HUDEP-2 (cell line): ENCODE results near the gene IRF4.

Source experiments
- DNase-seq, 76 experiments: peaks; one replicate each; lab custom pipeline; 2025; ENCODE audit not compliant: unreplicated experiment in 76 of 76; lab: John Stamatoyannopoulos, UW

Gene IRF4

DNA sequence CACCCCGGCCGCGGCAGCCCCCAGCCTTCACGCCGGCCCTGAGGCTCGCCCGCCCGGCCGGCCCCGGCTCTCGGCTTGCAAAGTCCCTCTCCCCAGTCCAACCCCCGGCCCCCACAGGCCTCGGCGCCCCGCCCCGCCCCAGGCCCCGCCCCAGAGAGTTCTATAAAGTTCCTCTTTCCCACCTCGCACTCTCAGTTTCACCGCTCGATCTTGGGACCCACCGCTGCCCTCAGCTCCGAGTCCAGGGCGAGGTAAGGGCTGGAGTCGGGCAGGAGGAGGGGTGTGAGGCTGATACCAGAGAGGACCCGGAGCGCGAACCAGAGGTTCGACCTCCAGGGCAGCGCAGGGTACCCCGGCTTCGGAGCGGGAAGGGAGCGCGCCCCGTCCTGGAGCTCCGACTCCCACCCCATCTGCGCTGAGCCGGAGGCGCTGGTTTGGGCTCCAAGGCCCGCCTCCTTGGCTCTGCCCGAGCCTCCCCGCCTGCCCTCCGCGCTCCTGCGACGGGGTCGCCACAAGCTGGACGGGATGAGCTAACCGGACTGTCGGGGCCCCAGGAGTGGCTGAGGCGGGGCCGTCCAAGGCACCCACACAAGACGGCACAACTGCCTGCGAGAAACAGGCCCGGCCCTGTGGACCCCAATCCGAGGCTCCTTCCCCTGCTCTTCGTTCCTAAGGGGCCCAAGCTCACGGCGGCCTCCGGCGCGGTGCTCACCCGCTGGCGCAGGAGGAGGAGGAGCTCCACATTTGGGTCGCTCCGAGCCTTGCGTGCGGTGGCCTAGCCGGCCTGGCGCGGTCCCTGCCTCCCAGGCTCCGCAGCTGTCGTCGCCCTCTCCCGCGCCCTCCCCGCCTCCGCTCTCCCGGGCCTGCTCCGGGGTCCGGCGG, at the start of gene IRF4:
TSS of gene IRF4 (plus strand) at position 194 of the 882 bp plus-strand sequence. CDS start 1,401 bp downstream, outside the sequence.
- no peak for DNase-seq

DNA sequence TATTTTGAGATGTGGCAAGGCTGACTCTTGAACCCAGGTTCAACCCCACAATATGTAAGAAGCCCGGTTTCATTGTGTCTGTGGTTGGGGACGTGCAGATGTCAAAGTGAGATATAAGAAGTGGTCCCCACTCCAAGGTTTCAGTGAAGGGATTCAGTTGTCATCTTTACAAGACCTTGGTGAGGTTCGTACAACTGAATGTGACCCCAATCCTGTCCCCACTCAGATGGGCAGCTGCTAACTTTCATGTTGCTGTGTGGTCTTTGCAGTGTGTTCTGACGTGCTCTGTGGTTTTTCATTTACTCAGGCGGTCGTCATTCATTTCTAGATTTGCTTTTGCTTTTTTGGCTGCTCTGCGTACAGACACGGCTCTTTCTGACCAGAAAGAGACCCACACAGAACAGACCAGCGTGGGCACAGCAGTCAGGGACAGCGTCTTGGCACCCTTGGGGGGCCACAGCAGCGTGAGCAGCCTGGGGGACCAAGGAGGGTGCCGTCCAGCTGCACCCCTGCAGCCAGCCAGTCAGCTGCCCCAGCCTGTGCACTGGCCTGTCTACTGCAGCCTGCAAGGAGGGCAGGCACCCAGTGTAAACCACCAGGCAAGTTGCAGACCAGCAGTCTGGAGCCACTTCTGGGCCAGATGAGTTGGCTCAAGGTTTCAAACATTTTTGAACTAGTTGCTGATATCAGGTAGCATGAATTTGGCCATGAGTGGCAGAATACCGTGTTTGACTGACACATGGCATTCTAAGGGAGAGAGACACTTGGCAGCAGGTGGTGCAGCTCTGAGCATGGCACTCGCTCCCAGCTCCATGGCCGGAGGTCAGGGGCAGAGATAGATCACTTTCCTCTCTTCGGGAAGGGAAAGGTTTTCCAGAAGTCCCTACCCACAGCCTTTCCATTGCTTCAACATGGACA, 49.4 kb upstream of the IRF4 start:
- no peak for DNase-seq

DNA sequence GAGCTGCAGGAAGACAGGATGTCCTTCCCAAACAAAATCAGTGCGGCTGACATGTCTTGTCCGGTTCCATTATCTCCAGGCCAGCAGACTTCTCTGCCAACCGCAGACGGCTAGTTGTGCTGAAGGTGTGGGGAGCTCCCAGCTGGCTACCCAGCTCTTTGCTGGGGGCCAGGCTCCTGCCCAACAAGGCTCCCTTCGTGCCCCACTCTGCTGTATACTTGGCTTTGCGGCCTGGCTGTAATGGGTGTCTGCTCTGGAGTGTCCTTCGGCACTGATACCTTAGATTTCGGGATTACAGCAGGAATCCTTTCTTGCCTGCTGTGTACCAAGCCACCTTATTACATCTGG, 48.7 kb upstream of the IRF4 start:
- DNase-seq = no peak

DNA sequence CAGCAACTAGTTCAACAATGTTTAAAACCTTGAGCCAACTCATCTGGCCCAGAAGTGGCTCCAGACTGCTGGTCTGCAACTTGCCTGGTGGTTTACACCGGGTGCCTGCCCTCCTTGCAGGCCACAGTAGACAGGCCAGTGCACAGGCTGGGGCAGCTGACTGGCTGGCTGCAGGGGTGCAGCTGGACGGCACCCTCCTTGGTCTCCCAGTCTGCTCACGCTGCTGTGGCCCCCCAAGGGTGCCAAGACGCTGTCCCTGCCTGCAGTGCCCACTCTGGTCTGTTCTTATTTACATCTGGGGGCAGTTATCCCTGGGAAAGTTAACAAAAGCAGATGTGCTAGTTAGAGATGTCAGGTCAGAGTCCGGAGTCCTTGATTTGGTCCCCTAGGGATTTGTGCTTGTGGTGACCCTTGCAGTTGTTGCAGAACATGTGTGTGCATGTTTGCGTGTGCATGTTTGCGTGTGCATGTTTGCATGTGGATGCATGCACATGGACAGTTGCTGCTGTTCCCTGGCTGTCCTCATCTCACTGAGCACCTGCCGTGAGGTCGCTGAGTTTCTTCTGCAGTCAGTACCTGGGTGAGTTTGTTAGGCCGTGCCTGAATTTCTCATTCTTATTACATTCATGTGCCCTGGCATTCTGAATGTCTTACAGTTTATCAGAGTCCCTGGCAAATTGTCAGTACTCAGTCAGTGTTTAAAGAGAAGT, 48.2 kb upstream of the IRF4 start:
- DNase-seq = no peak

DNA sequence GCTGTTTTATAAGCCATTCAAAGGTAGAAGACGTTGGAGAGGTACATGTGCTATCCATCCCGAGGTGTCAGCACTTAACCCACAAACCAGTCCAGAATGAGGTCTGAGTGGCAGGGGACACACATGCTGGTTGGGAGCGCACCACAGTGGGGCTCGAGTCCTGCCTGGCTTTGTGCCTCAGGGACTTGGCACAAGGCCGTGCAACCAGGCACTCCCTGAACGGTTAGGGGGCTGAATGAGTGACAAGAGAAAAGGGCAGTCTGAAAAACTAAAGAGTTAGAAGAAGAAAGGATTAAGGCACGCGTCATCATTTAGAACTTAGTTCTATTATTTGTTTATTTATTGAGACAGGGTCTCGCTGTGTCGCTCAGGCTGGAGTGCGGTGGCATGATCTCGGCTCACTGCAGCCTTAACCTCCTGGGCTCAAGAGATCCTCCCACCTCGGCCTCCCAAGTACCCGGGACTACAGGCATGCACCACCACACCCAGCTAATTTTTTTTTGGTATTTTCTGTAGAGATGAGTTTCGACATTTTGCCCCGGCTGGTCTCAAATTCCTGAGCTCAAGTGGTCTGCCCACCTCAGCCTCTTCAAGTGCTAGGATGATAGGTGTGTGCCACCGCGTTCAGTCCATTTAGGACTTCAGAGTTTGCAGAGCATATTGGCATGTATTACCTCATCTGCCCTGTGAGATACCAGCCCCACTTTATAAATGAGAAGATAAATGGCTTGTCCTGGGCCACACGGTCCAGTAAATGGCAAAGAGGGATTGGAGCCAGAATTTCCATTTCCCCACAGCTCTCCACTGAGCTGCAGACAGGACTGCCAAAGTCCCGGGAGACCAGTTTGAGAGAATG, 47.4 kb upstream of the IRF4 start:
- DNase-seq = no peak

DNA sequence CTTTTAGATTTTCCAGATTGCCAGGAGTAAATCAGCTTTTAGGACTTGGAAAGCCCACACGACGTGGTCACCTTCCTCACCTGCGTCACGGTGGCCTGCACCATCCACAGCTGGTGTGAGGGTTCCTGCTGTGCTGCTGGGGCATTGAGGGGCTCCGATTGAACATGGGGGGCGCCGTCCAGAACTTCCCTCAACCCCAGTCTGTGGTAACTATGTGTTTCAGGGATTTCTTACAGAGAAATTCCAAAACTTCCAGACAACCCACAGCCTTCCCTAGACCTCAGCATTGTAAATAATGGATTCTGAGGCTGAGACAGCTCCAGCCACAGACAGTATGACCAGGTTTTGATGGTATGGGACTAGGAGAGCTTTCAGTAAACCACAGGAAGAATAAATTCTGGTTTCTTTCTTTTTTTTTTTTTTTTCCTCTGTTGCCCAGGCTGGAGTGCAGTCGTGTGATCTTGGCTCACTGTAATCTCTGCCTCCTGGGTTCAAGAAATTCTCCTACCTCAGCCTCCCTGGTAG, 46.7 kb upstream of the IRF4 start:
- DNase-seq = no peak

DNA sequence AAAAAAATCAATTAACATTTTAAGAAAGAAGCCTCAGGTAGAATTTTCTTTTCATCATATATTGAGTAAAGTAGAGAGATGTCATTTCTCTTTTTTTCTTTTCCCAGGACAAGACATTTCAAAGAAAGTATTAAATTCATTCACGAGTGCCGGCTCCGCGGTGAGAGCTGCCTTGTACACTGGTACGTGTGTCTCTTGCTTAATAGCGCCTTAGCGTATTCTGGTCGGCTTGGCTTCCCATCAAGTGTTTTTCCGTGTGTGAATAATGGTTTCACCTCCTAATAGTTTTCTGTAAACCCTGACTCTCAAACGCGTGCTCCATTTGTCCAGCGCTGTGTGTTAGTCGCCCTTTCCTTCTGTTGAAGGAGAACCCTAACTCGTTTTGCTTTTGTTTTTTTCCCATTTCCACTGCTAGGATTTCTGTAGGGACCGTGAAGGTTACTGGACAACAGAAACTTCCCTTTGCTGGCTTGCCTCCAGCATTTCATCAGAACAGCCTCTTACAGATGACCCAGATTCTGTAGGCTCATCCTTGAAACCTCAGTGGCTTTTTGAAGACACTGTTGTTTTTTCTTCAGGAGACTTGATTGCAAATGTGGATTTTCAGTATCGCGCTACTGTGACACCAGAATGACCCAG, 45.7 kb upstream of the IRF4 start:
- DNase-seq = no peak

DNA sequence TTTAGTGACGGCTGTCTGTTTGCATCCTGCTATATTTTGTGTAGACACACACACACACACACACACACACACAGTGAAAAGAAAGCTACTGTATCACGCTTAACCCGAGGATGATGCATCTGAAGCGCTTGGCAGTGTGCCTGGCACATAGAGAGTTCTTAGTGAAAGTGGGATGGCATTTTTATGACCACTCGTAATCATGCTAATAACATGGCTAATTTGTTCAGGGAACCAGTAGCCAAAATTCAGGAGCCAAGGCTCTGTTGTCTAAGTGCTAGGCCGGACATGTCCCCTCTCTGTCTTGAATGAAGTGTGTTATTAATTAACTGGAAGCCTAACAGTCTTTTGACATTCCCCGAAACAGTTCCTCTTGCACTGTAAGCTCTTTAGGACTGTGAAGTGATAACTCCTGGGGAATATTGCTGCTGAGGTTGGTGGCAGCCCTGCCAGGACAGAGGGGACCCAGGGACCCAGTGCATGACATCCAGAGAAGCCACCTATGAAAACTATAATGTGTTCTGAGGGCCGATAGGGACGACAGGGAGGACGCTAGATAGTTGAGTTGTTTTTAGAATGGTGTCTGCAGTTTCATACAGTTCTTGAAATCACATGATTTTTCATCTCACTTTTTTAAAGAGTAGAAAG, 45.0 kb upstream of the IRF4 start:
- DNase-seq = no peak

DNA sequence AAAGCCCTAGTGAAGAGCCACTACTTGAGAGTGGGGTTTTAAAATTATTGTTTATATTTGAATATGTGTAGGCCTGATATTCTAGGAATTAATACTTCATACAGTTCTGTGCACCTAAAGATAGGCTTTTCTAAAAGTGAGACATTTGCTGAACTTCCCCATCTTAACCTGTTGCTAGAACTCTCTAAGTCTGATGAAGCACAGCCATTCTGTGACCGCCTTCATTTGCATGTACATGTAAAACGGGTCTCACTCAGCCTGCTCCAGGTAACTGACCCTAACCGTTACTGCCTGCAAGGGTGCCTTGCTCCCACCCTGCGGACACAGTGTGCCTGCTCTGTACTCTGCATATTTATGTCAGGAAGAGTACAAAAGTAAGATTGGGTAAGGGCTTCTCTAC, 44.3 kb upstream of the IRF4 start:
- DNase-seq = no peak

DNA sequence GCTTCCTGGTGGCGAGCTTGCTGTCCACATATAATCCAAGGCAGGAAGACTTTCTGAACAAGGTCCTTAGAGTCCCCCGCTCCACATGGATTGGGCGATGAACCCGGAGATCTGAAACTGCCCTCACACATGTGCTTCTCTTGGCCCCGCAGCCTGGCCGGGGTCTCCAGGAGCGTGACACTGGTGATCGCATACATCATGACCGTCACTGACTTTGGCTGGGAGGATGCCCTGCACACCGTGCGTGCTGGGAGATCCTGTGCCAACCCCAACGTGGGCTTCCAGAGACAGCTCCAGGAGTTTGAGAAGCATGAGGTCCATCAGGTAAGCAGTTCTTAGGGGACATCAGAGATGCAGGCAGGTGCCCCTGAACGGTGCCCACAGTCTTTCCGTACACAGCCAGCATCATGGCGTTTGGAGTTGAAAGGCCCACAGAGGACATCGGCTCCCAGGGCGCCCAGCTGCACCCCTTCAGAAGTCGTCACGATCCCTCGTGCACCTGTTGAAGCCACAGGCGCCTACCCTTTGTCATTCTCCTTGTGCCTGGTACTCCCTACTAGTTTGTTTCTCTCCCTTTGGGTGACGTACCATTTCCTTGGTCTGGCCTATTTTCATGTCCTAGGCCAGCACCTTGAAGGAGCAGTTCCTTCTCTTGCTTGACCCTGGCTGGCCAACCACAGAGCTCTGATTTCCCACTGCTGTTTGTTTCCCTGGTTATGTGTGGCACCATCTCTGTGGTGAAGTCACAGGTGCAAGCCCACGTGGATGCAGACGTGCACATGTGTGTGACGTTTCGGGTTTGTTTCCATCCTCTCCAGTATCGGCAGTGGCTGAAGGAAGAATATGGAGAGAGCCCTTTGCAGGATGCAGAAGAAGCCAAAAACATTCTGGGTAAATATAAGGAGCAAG, 43.3 kb upstream of the IRF4 start:
- DNase-seq = no peak

DNA sequence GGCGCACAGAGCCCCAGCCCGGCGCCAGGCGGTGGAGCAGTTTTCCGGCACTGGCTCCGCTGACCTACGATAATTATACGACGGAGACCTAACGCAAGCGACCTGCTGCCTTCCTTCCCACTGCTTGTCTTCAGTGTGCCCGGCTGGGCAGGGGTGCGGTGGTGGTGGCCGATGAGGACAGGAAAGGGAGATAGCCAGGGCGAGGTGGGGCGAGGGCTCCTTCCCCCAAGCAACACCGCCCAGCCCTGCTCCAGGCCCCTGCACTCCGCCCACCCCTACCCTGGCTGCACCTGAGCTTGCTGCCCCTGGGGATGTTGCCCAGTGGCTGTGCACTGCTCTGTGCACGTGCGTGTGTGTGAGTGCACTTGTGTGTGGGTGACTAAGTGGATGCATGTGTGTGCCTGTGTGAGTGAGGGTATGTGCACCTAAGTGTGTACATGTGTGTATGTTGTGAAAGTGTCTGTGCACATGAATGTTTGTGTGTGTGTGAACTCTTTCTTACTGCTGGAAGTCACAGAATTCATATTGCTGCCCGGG, 42.6 kb upstream of the IRF4 start:
- DNase-seq = no peak

DNA sequence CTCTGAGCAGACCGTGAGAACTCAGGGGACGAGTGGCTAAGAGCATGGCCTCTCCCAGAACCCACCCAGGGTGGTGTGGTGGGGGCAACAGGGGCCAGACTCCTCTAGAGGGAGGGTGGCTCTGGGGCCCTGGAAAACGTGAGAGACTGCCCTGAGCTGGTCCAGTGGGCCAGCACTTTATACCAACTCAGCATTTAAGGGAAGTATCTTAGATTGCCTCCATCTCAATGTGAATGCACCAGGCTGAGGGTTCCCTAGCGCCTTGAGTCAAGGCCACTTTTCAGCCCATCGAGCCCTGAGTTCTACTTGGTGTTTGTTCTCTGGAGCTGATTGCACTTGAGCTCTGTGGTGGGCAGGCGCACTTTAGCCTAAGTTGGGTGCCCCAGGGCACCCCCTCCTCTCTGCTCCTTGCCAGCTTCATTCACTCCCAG, 42.0 kb upstream of the IRF4 start:
- DNase-seq = no peak

DNA sequence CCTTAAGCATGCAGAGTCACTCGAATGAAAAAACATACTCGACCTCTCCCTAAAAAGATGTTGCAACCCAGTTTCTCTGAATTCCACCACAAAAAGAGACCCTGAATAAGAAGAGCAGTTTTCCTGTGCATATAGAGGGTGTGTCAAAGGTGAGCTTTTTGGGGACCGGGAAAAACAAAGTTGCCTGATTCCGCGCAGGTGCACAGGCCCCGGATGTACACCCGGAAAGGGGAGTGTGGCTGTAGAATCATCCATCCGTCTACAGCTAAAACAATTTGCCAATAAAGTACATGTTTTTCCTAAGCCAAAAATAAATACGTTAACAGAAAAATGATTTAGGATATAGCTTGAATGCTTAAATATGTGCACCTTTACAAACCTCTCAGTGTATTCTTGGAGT, 41.2 kb upstream of the IRF4 start:
- DNase-seq = no peak

DNA sequence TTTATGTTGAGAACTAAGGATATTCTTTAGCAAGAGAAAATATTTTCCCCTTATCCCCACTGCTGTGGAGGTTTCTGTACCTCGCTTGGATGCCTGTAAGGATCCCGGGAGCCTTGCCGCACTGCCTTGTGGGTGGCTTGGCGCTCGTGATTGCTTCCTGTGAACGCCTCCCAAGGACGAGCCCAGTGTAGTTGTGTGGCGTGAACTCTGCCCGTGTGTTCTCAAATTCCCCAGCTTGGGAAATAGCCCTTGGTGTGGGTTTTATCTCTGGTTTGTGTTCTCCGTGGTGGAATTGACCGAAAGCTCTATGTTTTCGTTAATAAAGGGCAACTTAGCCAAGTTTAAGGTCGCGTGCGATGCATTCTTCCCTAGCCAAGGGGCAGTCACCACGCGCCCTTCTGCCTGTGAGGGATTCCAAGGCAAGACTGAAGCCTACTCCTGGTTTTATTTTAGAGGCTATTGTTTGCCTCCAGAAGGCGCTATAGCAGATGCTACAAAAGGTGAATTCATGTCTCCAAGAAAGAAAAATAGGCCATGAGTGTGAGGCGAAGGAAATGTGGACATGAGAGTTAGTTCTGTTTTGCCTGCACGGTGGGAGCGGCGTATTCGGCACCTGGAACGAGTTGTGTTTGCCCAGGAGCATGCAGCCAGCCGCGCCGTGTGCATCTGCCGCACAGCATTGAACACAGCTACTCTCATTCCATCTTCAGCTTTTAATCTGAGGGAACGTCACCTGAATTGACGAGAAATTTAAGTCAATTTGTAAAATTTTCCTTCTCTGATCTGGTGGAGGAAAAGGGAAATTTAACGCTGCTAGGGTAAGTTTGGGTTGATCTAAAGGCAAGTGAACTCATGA, 40.3 kb upstream of the IRF4 start:
- DNase-seq = no peak

DNA sequence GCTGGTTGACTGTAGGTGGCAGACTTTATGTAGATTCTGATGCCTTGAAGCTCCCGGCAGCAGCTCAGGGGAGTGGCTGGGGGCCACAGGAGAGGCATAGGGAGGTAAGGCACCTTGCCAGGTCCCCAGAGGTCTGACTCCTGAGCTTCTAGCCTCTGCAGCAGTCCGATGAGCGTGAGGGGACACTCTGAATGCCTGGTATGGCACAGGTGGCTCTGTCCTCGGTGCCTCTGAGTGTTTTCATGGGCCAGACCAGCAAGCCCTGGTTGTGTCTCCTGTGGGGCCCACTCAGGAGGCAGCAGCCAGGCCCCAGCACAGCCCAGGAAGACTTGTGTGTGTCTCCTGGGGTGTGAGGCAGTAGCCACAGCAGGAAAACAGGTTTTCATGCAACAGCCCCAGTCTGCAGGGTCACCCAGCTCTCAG, 39.7 kb upstream of the IRF4 start:
- no peak for DNase-seq

DNA sequence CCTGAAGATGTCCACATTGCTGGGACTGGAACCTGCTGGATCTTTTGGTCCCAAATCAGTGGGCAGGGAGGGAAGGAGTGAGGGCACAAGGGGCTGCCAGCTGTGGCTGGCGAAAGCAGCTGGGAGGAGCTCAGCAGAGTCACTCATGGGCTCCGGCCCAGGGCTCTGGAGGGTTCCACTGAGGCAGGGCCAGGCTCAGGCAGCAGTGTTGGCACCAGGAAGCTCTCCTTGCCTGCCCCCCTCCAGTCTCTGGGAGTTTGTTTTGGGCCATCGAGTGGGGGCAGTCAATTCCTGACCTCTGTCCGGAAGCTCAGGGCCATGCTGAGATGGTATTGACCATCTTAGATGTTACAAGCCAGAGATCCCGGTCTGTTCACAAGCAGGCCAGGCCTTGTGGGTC, 39.1 kb upstream of the IRF4 start:
- DNase-seq = no peak
